K562 (cell line): Measurements from ENCODE around the gene PRR20C. TPM values are rescaled to one million over a fixed set of nuclear protein-coding genes. Genes with fewer than 3 reads are reported as not detected.

Experiments
- ATAC-seq: fragments of 200-7000 bp; cut with Tn5 transposase; 3 replicates; pipeline ENCODE4 v1.9.1; 2020; ENCODE audit warnings: moderate library complexity
- BruUV-seq: library from RNA; stranded (reverse); fragments of 400-500 nt; replicated peaks from 2 replicates; lab custom pipeline; 2021; lab: Mats Ljungman, UMichigan
- CTCF ChIA-PET: fragments of 300-600 bp; formaldehyde crosslinking; extraction: SDS; loops from one replicate; lab custom pipeline; 2021; ENCODE audit warnings: low intra/inter-chr PET ratio; lab: Yijun Ruan, JAX
- POLR2A ChIA-PET: fragments of 300-600, 350-650 bp; sonication (Branson Sonifier 250); formaldehyde crosslinking; extraction: SDS; loops from one replicate; lab custom pipeline; 2021; ENCODE audit warnings: antibody characterized with exemption, inconsistent platforms; lab: Yijun Ruan, JAX
- DNase-seq, 4 experiments: peaks; one replicate each; pipeline versions ENCODE4 v3.0.0 to v3.0.0-alpha.2; 2011 to 2018; ENCODE audit warnings: low spot score in 3 of 4, mixed read lengths in 3 of 4; ENCODE audit errors: extremely low read depth in 1 of 4
- FAIRE-seq: peaks from 2 replicates; lab custom pipeline; 2011; peaks lifted over from hg19 to GRCh38; lab: Jason Lieb, UNC
- H2AFZ ChIP-seq: 2 replicates; pipeline ENCODE4 v1.6.0; 2011; ENCODE audit warnings: low read depth, low read length, control low read depth, inconsistent platforms
- H3K27ac ChIP-seq: fragments of 200-600 bp; 3 replicates; pipeline ENCODE4 v1.8.0; 2011; ENCODE audit warnings: low read depth, mild to moderate bottlenecking, control low read depth, inconsistent platforms, low read length, moderate library complexity, mixed read lengths; ENCODE audit errors: extremely low read depth
- H3K27me3 ChIP-seq, 2 experiments: fragments of 300-600 bp in 1 of 2; 2 replicates in 1 of 2; 3 replicates in 1 of 2; pipeline versions ENCODE4 v1.6.0 to v1.8.0; 2011; ENCODE audit warnings: inconsistent platforms in 2 of 2, low read length in 2 of 2, mild to moderate bottlenecking in 1 of 2, mixed read lengths in 1 of 2, moderate library complexity in 1 of 2; ENCODE audit not compliant: control insufficient read depth in 2 of 2, insufficient read depth in 2 of 2
- H3K36me3 ChIP-seq: fragments of 300-600 bp; 3 replicates; pipeline ENCODE4 v1.8.0; 2011; ENCODE audit warnings: mild to moderate bottlenecking, low read length, inconsistent platforms; ENCODE audit not compliant: control insufficient read depth, insufficient read depth
- H3K4me1 ChIP-seq, 2 experiments: fragments of 200-600 bp in 1 of 2; replicated peaks in 1 of 2; 2 replicates in 1 of 2; 3 replicates in 1 of 2; pipeline versions ENCODE4 v1.5.1 to v1.8.0; 2011; ENCODE audit warnings: inconsistent platforms in 2 of 2, low read length in 2 of 2, mild to moderate bottlenecking in 1 of 2, mixed read lengths in 1 of 2, moderate library complexity in 1 of 2; ENCODE audit not compliant: control insufficient read depth in 2 of 2, insufficient read depth in 2 of 2
- H3K4me2 ChIP-seq: 2 replicates; pipeline ENCODE4 v1.6.1; 2011; ENCODE audit warnings: low read length, control low read depth, inconsistent platforms, mixed read lengths; ENCODE audit not compliant: insufficient read depth
- H3K4me3 ChIP-seq: fragments of 200-600 bp; sonication (generic), shearing (Covaris generic); 2 replicates; pipeline ENCODE4 v1.5.1; 2016; ENCODE audit warnings: control low read depth, inconsistent platforms
- H3K79me2 ChIP-seq: fragments of 200-600 bp; 3 replicates; pipeline ENCODE4 v1.8.0; 2011; ENCODE audit warnings: low read length, inconsistent platforms; ENCODE audit not compliant: control insufficient read depth, insufficient read depth
- H3K9ac ChIP-seq, 2 experiments: 2 replicates each; pipeline versions ENCODE4 v1.6.0 to v1.6.1; 2011; ENCODE audit warnings: low read depth in 2 of 2, low read length in 2 of 2, control low read depth in 1 of 2, inconsistent platforms in 1 of 2, mild to moderate bottlenecking in 1 of 2, mixed read lengths in 1 of 2; ENCODE audit not compliant: insufficient read depth in 1 of 2
- H3K9me1 ChIP-seq: one replicate; pipeline ENCODE4 v1.6.0; 2011; ENCODE audit warnings: inconsistent platforms, mild to moderate bottlenecking, low read length, moderate library complexity; ENCODE audit not compliant: control insufficient read depth, insufficient read depth
- H3K9me3 ChIP-seq: replicated peaks from 2 replicates; pipeline ENCODE4 v1.5.1; 2011; ENCODE audit warnings: low read depth, low read length, inconsistent platforms; ENCODE audit not compliant: control insufficient read depth, insufficient read depth
- H4K20me1 ChIP-seq: replicated peaks from 2 replicates; pipeline ENCODE4 v1.6.1; 2011; ENCODE audit warnings: low read length, inconsistent platforms, mixed read lengths; ENCODE audit not compliant: control insufficient read depth, insufficient read depth
- BACH1 ChIP-seq: fragments of 200-800 bp; sonication (Bioruptor generic); IDR thresholded peaks from 2 replicates; pipeline ENCODE4 v1.6.1; 2016; ENCODE audit warnings: missing genetic modification characterization, missing compliant biosample characterization
- EHMT2 ChIP-seq: fragments of 450-650 bp; IDR thresholded peaks from 2 replicates; pipeline ENCODE4 v1.6.1; 2018; ENCODE audit warnings: antibody characterized with exemption
- EZH2 ChIP-seq: IDR thresholded peaks from 2 replicates; pipeline ENCODE4 v1.6.1; 2012; ENCODE audit warnings: low read depth, mild to moderate bottlenecking, inconsistent platforms, low read length, borderline replicate concordance
- MBD2 ChIP-seq: sonication (generic); IDR thresholded peaks from 2 replicates; pipeline ENCODE4 v1.6.1; 2016; ENCODE audit warnings: low read depth, borderline replicate concordance
- MEF2D ChIP-seq: conservative IDR thresholded peaks from 2 replicates; pipeline ENCODE4 v1.6.1; 2016; ENCODE audit warnings: low read depth, missing genetic modification characterization, missing compliant biosample characterization
- SIN3B ChIP-seq: fragments of 450-650 bp; IDR thresholded peaks from 2 replicates; pipeline ENCODE4 v1.6.1; 2017; ENCODE audit warnings: low read depth, mild to moderate bottlenecking, moderate library complexity
- SOX6 ChIP-seq: fragments of 450-650 bp; IDR thresholded peaks from 2 replicates; pipeline ENCODE4 v1.6.1; 2014; ENCODE audit warnings: mild to moderate bottlenecking
- SREBF2 ChIP-seq: sonication (generic); formaldehyde crosslinking; IDR thresholded peaks from 2 replicates; pipeline ENCODE4 v1.4.0; 2020; ENCODE audit warnings: mild to moderate bottlenecking, missing genetic modification reagents
- ZNF408 ChIP-seq: fragments of 250-450 bp; sonication (Bioruptor Pico); IDR thresholded peaks from 2 replicates; pipeline ENCODE4 v1.4.0; 2020; ENCODE audit warnings: low read depth, mild to moderate bottlenecking, moderate library complexity
- WGBS: fragments of 100-300 bp; shearing (Covaris generic); methylation state at CpG from one replicate; pipeline ENCODE4 v1.1.6; 2016; ENCODE audit warnings: low coverage, mixed read lengths; ENCODE audit not compliant: insufficient coverage; ENCODE audit errors: missing lambda C conversion rate; 5-methylcytosine and 5-hydroxymethylcytosine counted together
- in situ Hi-C: fragments of 300-500 bp; cut with MboI; formaldehyde crosslinking; loops from 4 replicates; pipeline ENCODE4 v1.15.0; 2018; ENCODE audit warnings: inconsistent platforms, mixed read lengths
- intact Hi-C: fragments of 100-400 bp; cut with micrococcal nuclease; formaldehyde crosslinking; loops from 2 replicates; pipeline ENCODE4 v1.14.2; 2022
- polyA plus RNA-seq, 8 experiments: library from polyadenylated mRNA; depleted of rRNA in 4 of 8; stranded (reverse) in 5 of 8; unstranded in 3 of 8; fragments of >200 nt; fragmentation: Nextera tagmentation in 2 of 8; fragmentation: Illumina TruSeq in 1 of 8; extraction: Ambion mirVana in 2 of 8; extraction: Trizol in 1 of 8; gene quantifications; 2 replicates each; pipeline versions ENCODE4 v1.2.1 to v1.2.3, GENCODE V29; 2011 to 2014; ENCODE audit warnings: inconsistent platforms in 1 of 8, missing spikeins in 1 of 8
- total RNA-seq, 7 experiments: library from RNA; depleted of rRNA in 6 of 7; stranded (reverse); fragments of >200 nt in 6 of 7; fragmentation: Illumina TruSeq in 2 of 7; extraction: Trizol in 2 of 7; gene quantifications; 2 replicates each; pipeline versions ENCODE4 v1.2.1 to v1.2.3, GENCODE V29; 2011 to 2021; ENCODE audit warnings: low replicate concordance in 1 of 7
- TF ChIP-seq, protein P1 (sequence below), 2 experiments: fragments of 450-650 bp in 1 of 2; sonication (generic) in 1 of 2; formaldehyde crosslinking in 1 of 2; IDR thresholded peaks; 2 replicates each; pipeline versions ENCODE4 v1.7.1 to v1.9.0; 2016 to 2022; ENCODE audit warnings: inconsistent platforms in 1 of 2, mild to moderate bottlenecking in 1 of 2, missing genetic modification reagents in 1 of 2
- TF ChIP-seq, protein P2 (sequence below), 2 experiments: IDR thresholded peaks; 2 replicates each; pipeline ENCODE4 v1.6.1; 2011; ENCODE audit warnings: borderline replicate concordance in 1 of 2, control low read depth in 1 of 2, low read depth in 1 of 2, low read length in 1 of 2, mild to moderate bottlenecking in 1 of 2, mixed read lengths in 1 of 2, moderate library complexity in 1 of 2; ENCODE audit not compliant: insufficient read depth in 1 of 2, insufficient read length in 1 of 2, poor library complexity in 1 of 2, severe bottlenecking in 1 of 2; ENCODE audit errors: extremely low read depth in 1 of 2
- TF ChIP-seq, protein P3 (sequence below): sonication (generic); formaldehyde crosslinking; IDR thresholded peaks from 2 replicates; pipeline ENCODE4 v1.8.0; 2022; ENCODE audit warnings: missing genetic modification reagents, mild to moderate bottlenecking, borderline replicate concordance

Gene PRR20C
- total and polyA plus RNA-seq, 9 of the 15 experiments (the other 6 are each of a cell fraction or from before 2014, with no cell fraction given), result not detected

DNA sequence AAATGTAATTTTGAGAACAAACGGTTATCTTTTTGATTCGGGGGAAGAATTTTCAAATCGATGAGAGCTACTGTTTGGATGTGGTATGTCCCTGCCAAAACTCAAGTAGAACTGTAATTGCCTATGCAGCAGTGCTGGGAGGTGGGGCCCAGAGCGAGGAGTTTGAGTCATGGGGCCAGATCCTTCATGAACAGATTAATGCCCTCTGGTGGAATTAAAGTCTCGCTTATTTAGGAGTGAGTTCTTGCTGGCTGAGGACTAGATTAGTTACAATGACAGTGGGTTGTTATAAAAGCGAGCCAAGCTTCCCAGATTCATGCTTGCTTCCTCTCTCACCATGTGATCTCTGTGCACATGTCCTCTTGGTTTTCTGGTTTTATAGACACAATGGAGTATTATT is 25.0 kb upstream of the PRR20C start:
- no peak overlapping the region for H2AFZ ChIP-seq
- no peaks in the 10 kb centered on the region for H3K9me3 ChIP-seq
- H3K9me1 ChIP-seq, result no peaks in the 10 kb centered on the region
- H3K79me2 ChIP-seq, result no peaks in the 10 kb centered on the region
- DNase-seq, result no peak
- ChIA-PET CTCF (no interaction called here), POLR2A (no interaction called here)
- BruUV-seq, result no TSS peak
- 0% methylated on average over 6 of the region's 6 CpGs for WGBS
- no peak overlapping the region for H3K9ac ChIP-seq
- H4K20me1 ChIP-seq, result no peaks in the 10 kb centered on the region
- no peak overlapping the region for H3K4me2 ChIP-seq
- no peaks in the 10 kb centered on the region for H3K4me1 ChIP-seq
- H3K4me3 ChIP-seq, result no peak overlapping the region
- H3K36me3 ChIP-seq, result no peaks in the 10 kb centered on the region
- ATAC-seq, result no peak
- intact Hi-C loops (no loop called here), in situ Hi-C loops (no loop called here)
- FAIRE-seq, result no peak
- H3K27ac ChIP-seq, result no peak overlapping the region
- H3K27me3 ChIP-seq, result no peaks in the 10 kb centered on the region
- TF ChIP-seq EZH2, result no peak
- TF ChIP-seq, protein P1, sequence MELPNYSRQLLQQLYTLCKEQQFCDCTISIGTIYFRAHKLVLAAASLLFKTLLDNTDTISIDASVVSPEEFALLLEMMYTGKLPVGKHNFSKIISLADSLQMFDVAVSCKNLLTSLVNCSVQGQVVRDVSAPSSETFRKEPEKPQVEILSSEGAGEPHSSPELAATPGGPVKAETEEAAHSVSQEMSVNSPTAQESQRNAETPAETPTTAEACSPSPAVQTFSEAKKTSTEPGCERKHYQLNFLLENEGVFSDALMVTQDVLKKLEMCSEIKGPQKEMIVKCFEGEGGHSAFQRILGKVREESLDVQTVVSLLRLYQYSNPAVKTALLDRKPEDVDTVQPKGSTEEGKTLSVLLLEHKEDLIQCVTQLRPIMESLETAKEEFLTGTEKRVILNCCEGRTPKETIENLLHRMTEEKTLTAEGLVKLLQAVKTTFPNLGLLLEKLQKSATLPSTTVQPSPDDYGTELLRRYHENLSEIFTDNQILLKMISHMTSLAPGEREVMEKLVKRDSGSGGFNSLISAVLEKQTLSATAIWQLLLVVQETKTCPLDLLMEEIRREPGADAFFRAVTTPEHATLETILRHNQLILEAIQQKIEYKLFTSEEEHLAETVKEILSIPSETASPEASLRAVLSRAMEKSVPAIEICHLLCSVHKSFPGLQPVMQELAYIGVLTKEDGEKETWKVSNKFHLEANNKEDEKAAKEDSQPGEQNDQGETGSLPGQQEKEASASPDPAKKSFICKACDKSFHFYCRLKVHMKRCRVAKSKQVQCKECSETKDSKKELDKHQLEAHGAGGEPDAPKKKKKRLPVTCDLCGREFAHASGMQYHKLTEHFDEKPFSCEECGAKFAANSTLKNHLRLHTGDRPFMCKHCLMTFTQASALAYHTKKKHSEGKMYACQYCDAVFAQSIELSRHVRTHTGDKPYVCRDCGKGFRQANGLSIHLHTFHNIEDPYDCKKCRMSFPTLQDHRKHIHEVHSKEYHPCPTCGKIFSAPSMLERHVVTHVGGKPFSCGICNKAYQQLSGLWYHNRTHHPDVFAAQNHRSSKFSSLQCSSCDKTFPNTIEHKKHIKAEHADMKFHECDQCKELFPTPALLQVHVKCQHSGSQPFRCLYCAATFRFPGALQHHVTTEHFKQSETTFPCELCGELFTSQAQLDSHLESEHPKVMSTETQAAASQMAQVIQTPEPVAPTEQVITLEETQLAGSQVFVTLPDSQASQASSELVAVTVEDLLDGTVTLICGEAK (IDR thresholded peaks at IDR 0.05), result no peak
- TF ChIP-seq, protein P1 (CRISPR knock-in tag; IDR thresholded peaks at IDR 0.05), result no peak
- TF ChIP-seq SREBF2 (CRISPR knock-in tag), result no peak
- TF ChIP-seq BACH1, result no peak
- TF ChIP-seq, protein P2, sequence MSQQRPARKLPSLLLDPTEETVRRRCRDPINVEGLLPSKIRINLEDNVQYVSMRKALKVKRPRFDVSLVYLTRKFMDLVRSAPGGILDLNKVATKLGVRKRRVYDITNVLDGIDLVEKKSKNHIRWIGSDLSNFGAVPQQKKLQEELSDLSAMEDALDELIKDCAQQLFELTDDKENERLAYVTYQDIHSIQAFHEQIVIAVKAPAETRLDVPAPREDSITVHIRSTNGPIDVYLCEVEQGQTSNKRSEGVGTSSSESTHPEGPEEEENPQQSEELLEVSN (IDR thresholded peaks at IDR 0.05; ENCODE audit: borderline replicate concordance in 1 of 2, extremely low read depth in 1 of 2, insufficient read depth in 1 of 2, insufficient read length in 1 of 2, low read depth in 1 of 2, low read length in 1 of 2, poor library complexity in 1 of 2, severe bottlenecking in 1 of 2), result no peak
- no peak for TF ChIP-seq MEF2D (tag)
- TF ChIP-seq MBD2, result no peak
- TF ChIP-seq SOX6, result no peak
- TF ChIP-seq SIN3B, result no peak
- no peak for TF ChIP-seq ZNF408 (CRISPR knock-in tag)
- TF ChIP-seq, protein P3, sequence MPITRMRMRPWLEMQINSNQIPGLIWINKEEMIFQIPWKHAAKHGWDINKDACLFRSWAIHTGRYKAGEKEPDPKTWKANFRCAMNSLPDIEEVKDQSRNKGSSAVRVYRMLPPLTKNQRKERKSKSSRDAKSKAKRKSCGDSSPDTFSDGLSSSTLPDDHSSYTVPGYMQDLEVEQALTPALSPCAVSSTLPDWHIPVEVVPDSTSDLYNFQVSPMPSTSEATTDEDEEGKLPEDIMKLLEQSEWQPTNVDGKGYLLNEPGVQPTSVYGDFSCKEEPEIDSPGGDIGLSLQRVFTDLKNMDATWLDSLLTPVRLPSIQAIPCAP (CRISPR knock-in tag), result no peak
- TF ChIP-seq EHMT2, result no peak
